Measurements from ENCODE around the gene CROCC. TPM values are rescaled to one million over a fixed set of nuclear protein-coding genes. Genes with fewer than 3 reads are reported as not detected.

Gene CROCC
- total and polyA plus RNA-seq, 8 donors, result 14.0 to 942 (median 29.9) TPM

GRCh38 chr1:17004466-17005364, 83.0 kb downstream of the CROCC start:
- 93 to 95% (median 94%) methylated on average over 20 to 24 of the region's 24 CpGs for WGBS, 5 donors
- Histone ChIP-seq H3K27me3 (no peaks in the 10 kb centered on the region), H3K9me3 (no peaks in the 10 kb centered on the region), H3K36me3 (peaks cover 36 to 74% (median 66%) of the 10 kb centered on the region in 4 donors), H3K27ac (no peak overlapping the region), H3K4me1 (peaks cover under 1 to 7% (median 3%) of the 10 kb centered on the region in 4 donors), H3K4me3 (no peak overlapping the region)
- TF ChIP-seq POLR2AphosphoS5 (IDR thresholded peaks at IDR 0.05) (no peak), POLR2A (IDR thresholded peaks at IDR 0.05) (no peak)
- TF ChIP-seq, protein P1, sequence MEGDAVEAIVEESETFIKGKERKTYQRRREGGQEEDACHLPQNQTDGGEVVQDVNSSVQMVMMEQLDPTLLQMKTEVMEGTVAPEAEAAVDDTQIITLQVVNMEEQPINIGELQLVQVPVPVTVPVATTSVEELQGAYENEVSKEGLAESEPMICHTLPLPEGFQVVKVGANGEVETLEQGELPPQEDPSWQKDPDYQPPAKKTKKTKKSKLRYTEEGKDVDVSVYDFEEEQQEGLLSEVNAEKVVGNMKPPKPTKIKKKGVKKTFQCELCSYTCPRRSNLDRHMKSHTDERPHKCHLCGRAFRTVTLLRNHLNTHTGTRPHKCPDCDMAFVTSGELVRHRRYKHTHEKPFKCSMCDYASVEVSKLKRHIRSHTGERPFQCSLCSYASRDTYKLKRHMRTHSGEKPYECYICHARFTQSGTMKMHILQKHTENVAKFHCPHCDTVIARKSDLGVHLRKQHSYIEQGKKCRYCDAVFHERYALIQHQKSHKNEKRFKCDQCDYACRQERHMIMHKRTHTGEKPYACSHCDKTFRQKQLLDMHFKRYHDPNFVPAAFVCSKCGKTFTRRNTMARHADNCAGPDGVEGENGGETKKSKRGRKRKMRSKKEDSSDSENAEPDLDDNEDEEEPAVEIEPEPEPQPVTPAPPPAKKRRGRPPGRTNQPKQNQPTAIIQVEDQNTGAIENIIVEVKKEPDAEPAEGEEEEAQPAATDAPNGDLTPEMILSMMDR (IDR thresholded peaks at IDR 0.05), result no peak
- intact Hi-C loops (cut with DNase I; ENCODE audit: low total_unique reads), result no loop called here
- no peak for DNase-seq

DNA sequence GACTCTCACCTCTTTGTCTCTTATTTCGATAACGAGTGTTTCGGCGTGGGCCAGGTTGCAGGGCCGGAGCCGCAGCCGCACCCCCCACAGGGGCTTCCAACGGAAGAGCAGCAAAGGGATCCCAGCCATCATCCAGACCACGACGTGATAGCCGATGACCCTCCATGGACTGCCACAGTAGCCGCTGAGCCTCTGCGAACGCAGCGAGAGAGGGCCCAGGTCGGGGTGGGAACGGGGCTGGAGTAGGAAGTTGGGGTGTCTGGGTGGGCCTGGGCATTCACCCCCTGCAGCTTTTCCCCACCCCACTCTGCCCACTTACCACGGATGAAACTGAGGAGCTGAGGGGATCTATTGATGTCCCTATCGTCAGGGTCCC, 83.6 kb downstream of the CROCC start:
- H3K4me1 ChIP-seq, result peaks cover 7 to 14% (median 10%) of the 10 kb centered on the region in 4 donors
- TF ChIP-seq POLR2AphosphoS5 (IDR thresholded peaks at IDR 0.05), result no peak
- TF ChIP-seq EP300 (IDR thresholded peaks at IDR 0.05), result no peak
- TF ChIP-seq, protein P1 (IDR thresholded peaks at IDR 0.05), result no peak
- no peak for TF ChIP-seq POLR2A (IDR thresholded peaks at IDR 0.05)
- WGBS, 5 donors, result 88 to 97% (median 95%) methylated on average over 18 to 19 of the region's 19 CpGs
- H3K27ac ChIP-seq, result no peak overlapping the region
- no peaks in the 10 kb centered on the region for H3K9me3 ChIP-seq
- intact Hi-C loops (cut with DNase I; ENCODE audit: low total_unique reads), result no loop called here
- no peaks in the 10 kb centered on the region for H3K27me3 ChIP-seq
- H3K36me3 ChIP-seq, result peaks cover 36 to 68% (median 60%) of the 10 kb centered on the region in 4 donors
- no peak for DNase-seq
- no peak overlapping the region for H3K4me3 ChIP-seq

- H3K4me1 ChIP-seq, result peaks cover 18 to 26% (median 24%) of the 10 kb centered on the region in 4 donors
- no peak for DNase-seq
- no peak overlapping the region for H3K4me3 ChIP-seq
- WGBS, 5 donors, result 89 to 93% (median 92%) methylated on average over 8 of the region's 8 CpGs
- no peaks in the 10 kb centered on the region for H3K27me3 ChIP-seq
- H3K27ac ChIP-seq, result no peak overlapping the region
- intact Hi-C loops (cut with DNase I; ENCODE audit: low total_unique reads), result no loop called here
- TF ChIP-seq EP300 (IDR thresholded peaks at IDR 0.05) (no peak), POLR2AphosphoS5 (IDR thresholded peaks at IDR 0.05) (no peak), POLR2A (IDR thresholded peaks at IDR 0.05) (no peak)
- no peaks in the 10 kb centered on the region for H3K9me3 ChIP-seq
- H3K36me3 ChIP-seq, result peaks cover 29 to 50% (median 42%) of the 10 kb centered on the region in 4 donors
Observed at GRCh38 chr1:17007121-17007520, 85.4 kb downstream of the CROCC start.

GRCh38 chr1:17008208-17008855, 86.6 kb downstream of the CROCC start:
- Histone ChIP-seq H3K9me3 (no peaks in the 10 kb centered on the region), H3K27me3 (no peaks in the 10 kb centered on the region), H3K4me3 (no peak overlapping the region), H3K27ac (no peak overlapping the region), H3K4me1 (peaks cover 21 to 32% (median 29%) of the 10 kb centered on the region in 4 donors), H3K36me3 (peaks cover 17 to 38% (median 30%) of the 10 kb centered on the region in 4 donors)
- intact Hi-C loops (cut with DNase I; ENCODE audit: low total_unique reads), result no loop called here
- DNase-seq, result no peak
- TF ChIP-seq EP300 (IDR thresholded peaks at IDR 0.05), result no peak
- TF ChIP-seq, protein P1 (IDR thresholded peaks at IDR 0.05), result no peak
- TF ChIP-seq POLR2A (IDR thresholded peaks at IDR 0.05), result no peak
- TF ChIP-seq POLR2AphosphoS5 (IDR thresholded peaks at IDR 0.05), result no peak
- WGBS, 5 donors, result 92 to 94% (median 94%) methylated on average over 15 of the region's 15 CpGs
